ENCODE measurements around the gene SEMA4A.
"Not testable (repeated sequence)": the region's sequence is repeated elsewhere in the genome, so short reads cannot be mapped to it uniquely, and the experiment has no call there.

- not testable (repeated sequence) for TF ChIP-seq EZH2phosphoT487 (IDR thresholded peaks at IDR 0.05; ENCODE audit: borderline replicate concordance, low read depth); NRF1 (IDR thresholded peaks at IDR 0.05; ENCODE audit: low read depth, low read length); RXRA (IDR thresholded peaks at IDR 0.05; ENCODE audit: borderline replicate concordance, low read depth); POLR2AphosphoS5 (IDR thresholded peaks at IDR 0.05; ENCODE audit: low read depth, low read length); EP300 (IDR thresholded peaks at IDR 0.05; ENCODE audit: borderline replicate concordance in 1 of 2, low read depth in 1 of 2, low read length in 1 of 2); JUND (IDR thresholded peaks at IDR 0.05)
- TF ChIP-seq, protein P1, sequence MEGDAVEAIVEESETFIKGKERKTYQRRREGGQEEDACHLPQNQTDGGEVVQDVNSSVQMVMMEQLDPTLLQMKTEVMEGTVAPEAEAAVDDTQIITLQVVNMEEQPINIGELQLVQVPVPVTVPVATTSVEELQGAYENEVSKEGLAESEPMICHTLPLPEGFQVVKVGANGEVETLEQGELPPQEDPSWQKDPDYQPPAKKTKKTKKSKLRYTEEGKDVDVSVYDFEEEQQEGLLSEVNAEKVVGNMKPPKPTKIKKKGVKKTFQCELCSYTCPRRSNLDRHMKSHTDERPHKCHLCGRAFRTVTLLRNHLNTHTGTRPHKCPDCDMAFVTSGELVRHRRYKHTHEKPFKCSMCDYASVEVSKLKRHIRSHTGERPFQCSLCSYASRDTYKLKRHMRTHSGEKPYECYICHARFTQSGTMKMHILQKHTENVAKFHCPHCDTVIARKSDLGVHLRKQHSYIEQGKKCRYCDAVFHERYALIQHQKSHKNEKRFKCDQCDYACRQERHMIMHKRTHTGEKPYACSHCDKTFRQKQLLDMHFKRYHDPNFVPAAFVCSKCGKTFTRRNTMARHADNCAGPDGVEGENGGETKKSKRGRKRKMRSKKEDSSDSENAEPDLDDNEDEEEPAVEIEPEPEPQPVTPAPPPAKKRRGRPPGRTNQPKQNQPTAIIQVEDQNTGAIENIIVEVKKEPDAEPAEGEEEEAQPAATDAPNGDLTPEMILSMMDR (IDR thresholded peaks at IDR 0.05): not testable (repeated sequence)
Observed at GRCh38 chr1:156181391-156181924, 28.1 kb downstream of the SEMA4A start.
